NT2/D1 (cell line): ENCODE measurements around the gene C11orf52.

ENCODE experiments used
- YY1 ChIP-seq: IDR thresholded peaks from 2 replicates; pipeline ENCODE4 v1.6.1; 2011; ENCODE audit not compliant: insufficient read length, insufficient read depth
- ZNF274 ChIP-seq: IDR thresholded peaks from 2 replicates; pipeline ENCODE4 v1.6.1; 2011; ENCODE audit warnings: mild to moderate bottlenecking, low read depth, low read length

- TF ChIP-seq ZNF274: no peak
- no peak for TF ChIP-seq YY1
Observed at GRCh38 chr11:111909378-111909777, 9.3 kb upstream of the C11orf52 start.
